ENCODE results near the gene CHP1.
"Not testable (repeated sequence)": the region's sequence is repeated elsewhere in the genome, so short reads cannot be mapped to it uniquely, and the experiment has no call there.

CHP1 gene

DNA sequence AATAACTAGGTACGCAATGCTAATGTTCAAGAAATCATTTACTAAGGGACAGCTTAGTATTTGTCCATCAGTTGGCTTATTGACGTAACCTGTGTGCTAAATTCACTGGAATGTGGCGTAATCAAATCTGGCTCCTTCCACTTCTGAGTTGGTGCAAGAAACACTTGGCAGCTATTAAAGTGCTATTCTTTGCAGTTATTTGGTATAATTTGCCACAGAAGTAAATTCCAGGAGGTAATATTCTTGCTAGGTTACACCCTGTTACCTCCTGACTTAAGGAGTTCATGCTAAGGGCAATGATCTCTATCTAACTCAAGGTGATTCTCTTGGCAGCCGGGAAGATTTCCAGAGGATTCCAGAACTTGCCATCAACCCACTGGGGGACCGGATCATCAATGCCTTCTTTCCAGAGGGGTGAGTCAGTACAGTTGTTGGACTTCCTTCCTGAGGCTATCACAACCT is 25.5 kb downstream of the CHP1 start:
- no peak for DNase-seq (ENCODE audit: low spot score)
- Histone ChIP-seq H3K4me3 (no peak overlapping the region), H3K27ac (no peak overlapping the region)
- TF ChIP-seq, protein P1, sequence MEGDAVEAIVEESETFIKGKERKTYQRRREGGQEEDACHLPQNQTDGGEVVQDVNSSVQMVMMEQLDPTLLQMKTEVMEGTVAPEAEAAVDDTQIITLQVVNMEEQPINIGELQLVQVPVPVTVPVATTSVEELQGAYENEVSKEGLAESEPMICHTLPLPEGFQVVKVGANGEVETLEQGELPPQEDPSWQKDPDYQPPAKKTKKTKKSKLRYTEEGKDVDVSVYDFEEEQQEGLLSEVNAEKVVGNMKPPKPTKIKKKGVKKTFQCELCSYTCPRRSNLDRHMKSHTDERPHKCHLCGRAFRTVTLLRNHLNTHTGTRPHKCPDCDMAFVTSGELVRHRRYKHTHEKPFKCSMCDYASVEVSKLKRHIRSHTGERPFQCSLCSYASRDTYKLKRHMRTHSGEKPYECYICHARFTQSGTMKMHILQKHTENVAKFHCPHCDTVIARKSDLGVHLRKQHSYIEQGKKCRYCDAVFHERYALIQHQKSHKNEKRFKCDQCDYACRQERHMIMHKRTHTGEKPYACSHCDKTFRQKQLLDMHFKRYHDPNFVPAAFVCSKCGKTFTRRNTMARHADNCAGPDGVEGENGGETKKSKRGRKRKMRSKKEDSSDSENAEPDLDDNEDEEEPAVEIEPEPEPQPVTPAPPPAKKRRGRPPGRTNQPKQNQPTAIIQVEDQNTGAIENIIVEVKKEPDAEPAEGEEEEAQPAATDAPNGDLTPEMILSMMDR (IDR thresholded peaks at IDR 0.05), result no peak

DNA sequence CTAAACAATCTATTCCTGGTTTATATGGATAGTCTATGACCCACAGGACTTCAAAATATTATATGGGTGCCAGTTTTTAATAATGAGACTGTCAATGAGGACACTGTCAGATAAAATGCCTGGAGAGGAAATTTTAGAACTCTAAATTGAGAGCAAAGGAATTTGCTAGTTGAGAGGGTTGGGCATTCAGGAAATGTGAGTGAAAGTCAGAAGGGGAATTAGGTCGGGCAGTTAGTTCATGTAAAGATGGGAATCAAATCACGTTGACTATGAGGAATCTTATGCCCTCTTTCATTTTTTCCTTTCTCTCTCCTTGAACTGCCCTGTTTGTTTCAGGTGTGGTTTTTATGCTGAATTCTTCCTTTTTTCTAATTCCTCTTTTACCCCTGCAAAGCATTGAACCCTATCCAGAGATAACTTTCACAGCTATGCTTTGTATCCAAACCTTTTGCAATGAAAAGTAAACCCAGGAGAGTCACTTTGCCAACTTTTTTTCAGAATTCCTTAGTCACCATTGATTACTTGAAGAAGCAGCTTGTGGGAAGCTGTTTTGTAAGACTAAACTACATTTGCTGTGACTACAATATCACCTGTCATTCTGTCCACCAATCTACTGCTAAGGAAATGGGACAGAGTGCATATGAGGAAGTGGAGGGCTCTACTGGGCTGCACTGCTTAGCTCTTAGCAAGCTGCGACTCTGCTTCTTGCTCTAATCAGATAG is 27.8 kb downstream of the CHP1 start:
- DNase-seq (ENCODE audit: low spot score), result no peak
- Histone ChIP-seq H3K4me3 (no peak overlapping the region), H3K27ac (no peak overlapping the region)

DNA sequence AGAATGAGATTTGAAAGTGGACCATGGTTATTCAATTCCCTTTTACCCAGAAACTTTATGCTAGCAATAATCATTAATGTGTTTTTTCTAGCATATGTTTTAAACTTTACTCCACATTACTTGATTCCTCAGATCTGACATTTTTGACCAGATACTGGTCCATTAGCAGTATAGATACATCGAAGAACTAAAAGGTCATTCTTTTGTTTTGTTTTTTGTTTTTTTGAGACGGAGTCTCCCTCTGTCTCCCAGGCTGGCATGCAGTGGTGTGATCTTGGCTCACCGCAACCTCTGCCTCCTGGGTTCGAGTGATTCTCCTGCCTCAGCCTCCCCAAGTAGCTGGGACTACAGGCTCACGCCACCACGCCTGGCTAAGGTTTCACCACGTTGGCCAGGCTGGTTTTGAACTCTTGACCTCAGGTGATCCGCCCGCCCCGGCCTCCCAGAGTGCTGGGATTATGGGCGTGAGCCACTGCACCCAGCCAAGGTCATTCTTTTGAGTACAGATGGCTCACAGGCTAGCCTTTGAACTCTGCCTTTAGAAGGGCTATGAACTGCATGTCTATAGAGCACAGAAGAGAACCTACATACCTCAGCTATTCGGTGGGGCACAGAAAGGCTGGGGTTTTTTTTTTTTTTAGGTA is 28.6 kb downstream of the CHP1 start:
- Histone ChIP-seq H3K27ac (no peak overlapping the region), H3K4me3 (no peak overlapping the region)
- no peak for DNase-seq (ENCODE audit: low spot score)
- TF ChIP-seq, protein P1 (IDR thresholded peaks at IDR 0.05), result no peak

More for the DNA sequence above, 27.8 kb downstream of the CHP1 start:
- TF ChIP-seq, protein P1 (IDR thresholded peaks at IDR 0.05), result no peak

DNA sequence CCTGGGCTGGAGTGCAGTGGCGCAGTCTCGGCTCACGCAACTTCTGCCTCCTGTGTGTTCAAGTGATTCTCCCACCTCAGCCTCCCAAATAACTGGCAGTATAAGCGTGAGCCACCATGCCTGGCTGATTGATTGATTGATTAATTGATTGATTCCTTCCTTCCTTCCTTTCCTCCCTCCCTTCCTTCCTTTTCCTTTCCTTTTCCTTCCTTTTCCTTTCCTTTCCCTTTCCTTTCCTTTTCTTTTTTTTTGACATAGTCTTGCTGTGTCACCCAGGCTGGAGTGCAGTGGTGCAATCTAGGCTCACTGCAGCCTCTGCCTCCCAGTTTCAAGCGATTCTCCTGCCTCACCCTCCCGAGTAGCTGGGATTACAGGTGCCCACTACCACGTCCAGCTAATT is 29.9 kb downstream of the CHP1 start:
- H3K4me3 ChIP-seq; H3K27ac ChIP-seq; DNase-seq (ENCODE audit: low spot score): not testable (repeated sequence)

DNA sequence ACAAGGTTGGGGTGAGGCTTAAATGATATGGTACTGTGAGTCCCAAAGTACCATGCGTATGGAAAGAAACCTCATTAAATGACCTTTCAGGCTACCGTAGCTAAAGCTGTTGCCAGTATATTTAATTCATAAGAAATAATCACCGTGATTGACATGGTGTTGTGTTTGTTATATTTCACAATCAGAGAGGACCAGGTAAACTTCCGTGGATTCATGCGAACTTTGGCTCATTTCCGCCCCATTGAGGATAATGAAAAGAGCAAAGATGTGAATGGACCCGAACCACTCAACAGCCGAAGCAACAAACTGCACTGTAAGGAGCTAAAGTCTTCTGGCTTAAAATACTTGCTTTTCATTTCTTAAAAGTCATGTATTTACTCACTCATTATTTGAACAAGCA is 31.5 kb downstream of the CHP1 start:
- TF ChIP-seq, protein P1 (IDR thresholded peaks at IDR 0.05), result no peak
- no peak for DNase-seq (ENCODE audit: low spot score)
- H3K27ac ChIP-seq, result no peak overlapping the region
- H3K4me3 ChIP-seq, result no peak overlapping the region

DNA sequence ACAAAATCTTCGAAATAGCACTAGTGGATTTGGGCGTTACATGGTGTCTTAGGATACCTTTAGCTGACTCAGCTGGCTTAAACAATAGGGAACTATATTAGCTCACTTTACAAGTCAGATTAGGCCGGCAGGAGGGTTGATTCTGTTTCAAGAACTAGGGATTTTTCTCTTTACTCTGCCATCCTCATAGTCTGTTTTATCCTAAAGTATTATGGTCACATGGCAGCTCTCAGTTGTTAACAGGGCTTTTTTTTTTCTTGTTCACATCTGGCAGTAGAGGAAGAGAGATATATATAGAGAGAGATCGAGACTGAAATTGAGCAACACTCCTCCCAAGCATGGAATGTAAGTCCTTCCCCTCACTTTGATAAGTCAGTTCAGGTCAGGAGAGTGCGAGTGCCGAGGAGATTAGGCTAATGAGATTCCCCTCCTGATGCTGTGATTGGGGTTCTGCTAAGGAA is 32.9 kb downstream of the CHP1 start:
- H3K4me3 ChIP-seq, result no peak overlapping the region
- TF ChIP-seq, protein P1 (IDR thresholded peaks at IDR 0.05), result no peak
- no peak overlapping the region for H3K27ac ChIP-seq
- no peak for DNase-seq (ENCODE audit: low spot score)

DNA sequence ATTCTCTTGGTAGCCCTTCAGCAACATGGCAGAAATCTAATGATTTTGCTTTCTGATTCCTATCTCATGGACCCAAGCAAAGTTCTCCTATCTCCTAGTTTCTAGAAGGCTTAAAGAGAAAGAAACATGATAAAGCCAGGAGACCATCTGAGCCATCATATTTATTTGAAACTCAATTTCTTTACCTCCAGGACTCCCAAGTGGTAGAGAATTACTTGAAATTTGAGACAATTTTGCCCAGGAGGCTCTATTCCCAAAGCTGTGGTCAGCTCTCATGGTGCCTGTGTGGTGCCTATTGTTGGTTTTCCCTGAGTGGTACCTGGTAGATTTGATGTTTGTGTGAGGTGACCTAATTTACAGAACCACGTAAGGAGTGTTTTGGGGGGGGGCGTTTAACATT is 38.8 kb downstream of the CHP1 start:
- no peak overlapping the region for H3K4me3 ChIP-seq
- TF ChIP-seq, protein P1 (IDR thresholded peaks at IDR 0.05), result no peak
- DNase-seq (ENCODE audit: low spot score), result no peak
- H3K27ac ChIP-seq, result no peak overlapping the region
